A204.1 (cell line): ENCODE data around the gene VPS72.

ENCODE experiments used
- FAIRE-seq: peaks from 2 replicates; lab custom pipeline; 2012; peaks lifted over from hg19 to GRCh38; lab: Jason Lieb, UNC

VPS72 gene

GRCh38 chr1:151144474-151145303 lies 45.3 kb downstream of the VPS72 start:
- no peak for FAIRE-seq

DNA sequence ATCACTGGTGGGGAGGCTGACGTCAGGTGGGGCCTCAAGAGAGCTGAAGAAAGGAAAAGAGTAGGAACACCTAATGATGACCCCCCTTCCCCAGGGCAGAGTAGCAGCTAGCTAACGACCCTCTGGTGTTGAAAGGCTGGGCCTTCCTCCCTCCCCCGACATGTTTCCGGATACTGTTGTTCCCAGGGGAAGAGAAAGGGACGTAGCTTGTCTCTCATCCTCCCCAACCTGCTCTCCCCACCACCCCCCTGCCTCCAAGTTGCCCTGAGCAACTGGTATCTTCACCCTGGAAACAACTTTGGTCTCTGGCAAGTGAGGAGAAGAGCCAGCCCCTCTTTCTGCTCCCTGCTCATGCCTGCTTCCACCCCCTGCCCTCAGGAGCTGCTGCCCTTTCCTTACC lies 46.0 kb downstream of the VPS72 start:
- no peak for FAIRE-seq

DNA sequence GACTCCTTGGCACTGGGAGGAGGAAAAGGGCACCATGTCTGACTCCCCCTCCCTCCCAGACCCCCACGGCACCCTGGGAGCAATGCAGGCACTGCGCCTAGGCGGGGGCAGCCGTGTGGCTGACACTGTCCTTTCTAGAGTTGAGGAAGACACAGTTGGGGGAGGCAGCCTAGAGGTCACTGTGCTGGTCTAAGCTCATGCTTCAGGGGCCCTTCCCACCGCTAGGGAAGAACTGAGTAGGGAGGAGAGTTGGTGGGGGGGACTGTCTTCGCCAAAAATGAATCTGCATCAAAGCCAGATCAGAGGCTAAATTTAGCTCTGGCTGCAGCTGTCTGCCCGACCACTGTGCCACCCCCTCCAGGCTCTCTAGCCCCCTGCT lies 47.0 kb downstream of the VPS72 start:
- no peak for FAIRE-seq

- FAIRE-seq, result no peak
Observed at GRCh38 chr1:151142411-151143056, 47.5 kb downstream of the VPS72 start.

DNA sequence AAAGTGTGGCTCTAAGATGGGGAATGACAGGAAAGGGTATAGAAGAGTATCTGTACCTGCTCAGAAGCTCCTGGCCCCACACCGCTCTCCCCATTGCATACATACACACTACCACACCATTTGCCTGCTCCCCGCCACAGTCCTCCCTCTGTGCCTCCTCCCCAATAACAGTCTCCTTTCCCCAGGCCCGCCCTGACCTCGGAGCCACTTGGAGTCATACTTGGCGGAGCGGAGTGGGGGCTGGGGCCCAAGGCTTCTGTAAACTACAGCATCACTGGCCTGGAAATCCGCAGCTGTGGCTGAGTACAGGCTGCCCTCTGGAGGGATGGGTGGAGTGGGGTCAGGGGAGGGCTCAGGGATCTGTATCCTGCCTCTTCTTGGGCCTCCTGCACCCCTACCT lies 52.2 kb downstream of the VPS72 start:
- no peak for FAIRE-seq

- no peak for FAIRE-seq
Observed at GRCh38 chr1:151135433-151136385, 54.3 kb downstream of the VPS72 start.

DNA sequence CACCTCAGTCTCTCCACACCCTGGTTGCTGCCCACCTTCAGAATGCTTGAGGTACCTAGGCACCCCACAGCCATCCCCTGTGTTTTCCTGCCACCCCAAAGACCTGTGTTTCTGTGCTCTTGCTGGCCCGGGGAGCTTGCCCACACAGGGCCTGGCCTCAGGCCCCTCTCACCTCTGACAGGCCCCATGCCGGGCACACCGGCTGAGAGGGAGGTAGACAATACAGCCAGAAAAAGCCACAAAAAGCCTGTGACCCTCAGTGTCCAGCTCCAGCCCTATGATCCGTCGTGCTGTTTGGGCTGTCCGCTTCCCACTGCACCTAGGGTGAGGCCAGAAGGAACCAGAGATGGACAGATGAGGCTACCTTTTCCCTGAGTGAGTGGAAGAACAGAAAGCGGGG lies 55.0 kb downstream of the VPS72 start:
- FAIRE-seq, result no peak

DNA sequence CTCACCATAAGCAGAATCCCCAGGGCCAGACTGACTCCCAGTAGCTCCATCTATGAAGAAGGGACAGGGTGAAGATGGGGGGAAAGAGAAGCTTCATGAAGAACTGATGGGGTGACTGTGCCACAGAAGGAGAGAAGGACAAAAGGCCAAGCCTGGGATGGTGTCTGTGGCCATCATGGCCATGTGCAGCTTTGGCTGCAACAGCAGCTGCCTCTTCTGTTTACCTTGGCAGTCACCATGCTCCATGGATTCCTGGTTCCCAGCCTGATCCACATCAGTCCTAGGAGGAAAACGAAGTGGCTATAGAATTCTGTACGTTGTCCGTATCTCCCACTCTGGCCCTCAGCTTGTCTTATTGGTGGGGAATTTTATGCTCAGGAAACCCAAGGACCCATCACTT lies 55.6 kb downstream of the VPS72 start:
- no peak for FAIRE-seq

GRCh38 chr1:151133018-151133806 lies 56.8 kb downstream of the VPS72 start:
- FAIRE-seq, result no peak

GRCh38 chr1:151132335-151133017 lies 57.5 kb downstream of the VPS72 start:
- no peak for FAIRE-seq

DNA sequence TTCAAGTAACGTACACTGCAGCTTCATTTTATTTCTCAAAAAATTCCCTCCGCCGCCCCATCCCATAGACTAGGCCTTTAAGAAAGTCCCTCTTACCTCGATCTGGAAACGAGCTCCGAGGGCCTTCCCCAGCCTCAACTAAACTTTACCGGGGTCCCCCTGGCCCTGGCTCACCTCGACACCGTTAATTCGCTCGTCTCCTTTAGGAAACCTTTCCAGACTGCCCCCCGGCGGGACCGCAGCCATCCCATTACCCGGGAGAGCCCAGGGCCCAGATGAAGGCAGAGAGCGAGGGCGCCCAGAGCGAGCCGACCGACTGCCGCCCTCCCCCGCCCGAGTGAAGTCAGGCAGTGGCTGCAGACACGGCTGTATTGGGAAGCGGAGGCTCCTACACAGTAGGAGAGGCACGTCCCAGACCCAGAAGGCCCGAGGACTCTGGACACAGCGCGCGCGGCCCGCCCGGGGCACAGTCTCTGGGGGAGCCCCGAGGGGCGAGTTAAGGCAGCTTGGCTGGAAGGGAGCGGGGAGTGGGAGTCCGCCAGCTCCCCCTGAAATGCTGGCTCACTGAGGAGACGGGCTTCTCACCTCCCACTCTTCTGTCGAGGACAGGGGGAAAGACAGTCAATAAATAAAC lies 58.2 kb downstream of the VPS72 start:
- no peak for FAIRE-seq

DNA sequence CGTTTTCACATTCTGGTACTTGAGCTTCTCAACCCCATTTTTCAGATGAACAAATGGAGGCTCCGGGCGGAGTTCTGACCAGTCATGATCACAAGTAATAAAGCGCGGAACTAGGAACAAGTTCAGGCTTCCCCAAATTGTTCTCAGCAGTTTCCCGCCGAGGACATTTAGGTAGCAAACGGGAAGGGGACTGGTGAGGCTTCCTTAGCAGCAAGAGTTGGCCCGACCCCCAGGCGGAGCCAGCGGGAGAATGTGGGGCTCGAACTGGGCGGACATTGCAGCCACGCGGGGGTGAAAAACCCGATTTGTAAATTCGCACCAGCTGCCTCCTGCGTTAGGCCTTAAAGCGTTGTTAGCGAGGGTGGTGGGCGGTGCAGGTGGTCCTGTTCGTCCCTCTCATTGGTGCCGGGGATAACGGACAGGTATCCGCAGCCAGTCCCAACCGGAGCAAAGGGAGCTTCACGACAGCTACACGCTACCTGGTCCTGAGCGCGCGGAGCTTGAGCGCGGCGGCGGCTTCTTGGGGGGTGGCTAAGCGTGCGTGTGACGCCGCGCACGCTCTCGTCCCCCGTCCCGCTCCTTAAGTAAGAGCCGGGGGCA lies 58.9 kb downstream of the VPS72 start:
- FAIRE-seq, result no peak

- no peak for FAIRE-seq
Observed at GRCh38 chr1:151128800-151129199, 61.2 kb downstream of the VPS72 start.
